GM18867 (cell line): ENCODE data around the gene SYTL3.
A peak's percentile ranks its signal among the peaks of the same experiment; 100 is the strongest.

Source experiments
- ATAC-seq: cut with Tn5 transposase; IDR thresholded peaks from one replicate; pipeline ENCODE4 v1.9.1; 2021; ENCODE audit warnings: mild to moderate bottlenecking, moderate library complexity; ENCODE audit not compliant: unreplicated experiment

Gene SYTL3

DNA sequence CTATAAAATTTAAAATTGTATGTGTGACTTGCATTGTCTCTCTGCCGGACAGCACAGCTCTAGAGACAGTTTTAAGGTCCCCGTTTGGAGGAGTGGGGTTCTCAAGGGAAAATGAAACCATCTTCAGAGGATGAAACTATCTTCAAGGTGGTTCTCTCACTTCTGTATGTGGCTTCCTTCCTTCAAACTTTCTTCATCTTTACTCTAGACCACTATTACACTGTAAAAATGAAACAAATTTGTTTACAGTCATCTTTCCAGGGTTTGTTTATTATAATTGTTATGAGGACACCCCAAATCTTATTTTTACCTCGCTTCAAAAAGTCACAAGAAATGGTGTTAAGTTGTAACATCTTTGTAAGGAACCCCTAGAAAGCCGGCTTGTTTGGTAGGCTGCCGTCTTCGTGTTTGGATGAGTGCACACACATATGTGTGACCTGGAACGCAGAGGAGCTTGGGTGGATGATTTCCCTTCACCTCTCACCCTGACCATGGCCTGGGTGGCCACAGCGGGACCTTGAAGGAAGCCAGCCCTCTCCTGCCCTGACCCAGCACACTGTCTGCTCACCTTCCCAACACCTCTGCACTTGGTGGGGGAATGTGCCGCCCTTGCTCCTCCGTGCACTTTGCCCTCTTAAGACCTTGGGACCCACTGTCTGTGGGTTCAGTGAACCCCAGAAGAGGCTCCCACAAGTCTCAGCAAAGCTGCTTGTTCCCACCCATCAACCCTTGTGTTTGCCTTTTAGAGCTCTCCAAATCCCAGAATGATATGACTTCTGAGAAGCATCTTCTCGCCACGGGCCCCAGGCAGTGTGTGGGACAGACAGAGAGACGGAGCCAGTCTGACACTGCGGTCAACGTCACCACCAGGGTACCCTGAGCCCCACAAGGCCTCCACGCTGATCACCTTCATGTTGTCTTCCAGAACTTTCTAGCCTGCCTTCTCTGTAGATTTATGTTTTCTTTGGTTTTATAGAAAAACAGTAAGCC is 67.8 kb downstream of the SYTL3 start:
- peak; percentile 72 for ATAC-seq

DNA sequence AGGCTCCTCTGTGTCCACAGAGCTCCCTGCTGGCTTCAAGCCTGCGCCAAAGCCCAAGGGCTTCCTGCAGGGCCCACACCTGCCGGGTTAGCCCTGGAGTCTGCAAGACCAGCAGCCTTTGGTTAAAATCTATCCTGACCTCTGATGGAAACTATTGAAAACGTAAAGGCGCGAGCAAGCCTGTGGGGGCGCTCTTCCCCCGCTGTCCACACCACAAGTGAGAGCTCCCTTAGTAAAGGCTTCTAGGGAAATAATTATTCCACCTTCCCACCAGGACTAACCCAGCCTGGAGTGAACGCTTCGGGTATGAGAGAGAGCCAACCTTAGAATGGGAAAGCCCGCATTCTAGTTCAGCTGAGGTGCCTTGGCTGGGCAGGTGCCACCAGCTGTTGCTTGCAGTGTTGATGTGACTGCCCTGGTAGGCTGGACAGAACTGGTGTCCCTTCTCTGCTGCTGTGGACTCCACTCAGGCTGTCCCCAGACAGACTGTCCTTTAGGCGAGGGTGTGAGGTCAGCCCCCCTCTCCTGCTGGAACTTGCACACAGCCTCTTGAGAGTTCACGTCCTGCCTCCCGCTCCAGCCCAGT is 68.7 kb downstream of the SYTL3 start:
- ATAC-seq: no peak

DNA sequence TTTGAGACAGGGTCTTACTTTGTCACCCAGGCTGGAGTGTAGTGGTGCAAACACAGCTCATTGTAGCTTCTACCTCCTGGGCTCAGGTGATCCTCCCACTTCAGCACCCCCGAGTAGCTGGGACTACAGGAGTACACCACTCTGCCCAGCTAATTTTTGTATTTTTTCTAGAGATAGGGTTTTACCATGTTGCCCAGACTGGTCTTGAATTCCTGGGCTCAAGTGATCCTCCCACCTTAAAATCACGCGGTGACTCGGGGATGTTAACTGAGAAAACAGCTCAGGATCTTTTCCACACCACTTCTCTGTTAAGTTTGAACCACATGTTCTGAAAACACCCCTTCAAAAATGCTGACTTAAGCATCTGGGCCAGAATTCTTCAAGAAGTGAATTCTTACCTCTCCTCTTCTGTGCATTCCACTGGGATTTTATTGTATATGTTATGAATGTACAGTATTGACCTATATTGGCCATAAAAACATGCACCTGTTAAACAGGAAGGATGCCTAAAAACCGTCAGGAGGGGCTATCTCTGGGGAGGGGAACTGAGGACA is 72.4 kb downstream of the SYTL3 start:
- no peak for ATAC-seq

DNA sequence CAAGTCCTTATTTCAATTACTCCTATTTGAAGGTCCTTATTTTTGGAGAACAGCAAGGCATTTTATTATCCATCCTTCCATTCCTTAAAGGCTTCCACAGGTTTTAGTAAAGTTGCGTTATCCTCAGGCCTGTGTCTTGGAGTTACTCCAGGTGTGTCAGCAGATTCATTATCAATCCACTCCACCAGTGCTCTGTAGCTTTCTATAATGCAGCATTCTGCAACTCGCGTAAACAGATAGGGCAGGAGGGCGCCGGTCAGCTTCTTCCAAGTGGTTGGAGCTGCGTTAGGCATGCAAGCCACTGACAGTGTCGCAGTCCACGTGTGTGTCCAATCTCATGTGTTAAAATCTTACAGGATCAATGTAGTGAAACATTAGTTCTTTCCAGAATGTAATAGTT is 75.8 kb downstream of the SYTL3 start:
- ATAC-seq: no peak

DNA sequence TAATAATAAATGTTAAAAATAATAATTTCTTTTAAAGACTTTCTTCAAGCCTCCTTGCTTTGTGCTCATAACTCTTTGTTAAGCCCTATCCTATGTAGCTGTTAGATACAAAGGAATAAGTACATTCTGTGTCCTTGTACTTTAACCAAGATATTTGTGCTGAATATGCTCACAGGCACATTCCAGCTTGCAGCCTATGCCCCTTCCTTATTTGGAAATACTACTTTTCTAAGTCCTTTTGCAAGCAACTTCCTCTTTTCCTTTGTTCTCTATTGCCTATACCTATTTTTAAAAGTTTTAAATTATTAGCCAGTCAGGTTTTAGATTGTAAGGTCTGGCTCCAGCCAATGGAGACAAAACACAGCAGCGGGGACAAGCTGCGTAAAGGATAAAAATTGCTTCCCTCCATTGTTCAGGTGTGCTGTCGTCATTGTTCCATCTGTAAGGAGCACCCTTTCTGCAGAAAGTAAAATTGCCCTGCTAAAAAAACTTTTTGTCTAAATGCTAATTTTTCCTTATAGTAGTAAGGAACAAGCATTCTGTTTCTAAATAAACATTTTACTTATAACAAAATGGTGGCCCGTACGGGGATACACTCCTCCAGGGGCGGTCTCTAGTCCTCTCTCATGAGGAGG is 80.2 kb downstream of the SYTL3 start:
- no peak for ATAC-seq

DNA sequence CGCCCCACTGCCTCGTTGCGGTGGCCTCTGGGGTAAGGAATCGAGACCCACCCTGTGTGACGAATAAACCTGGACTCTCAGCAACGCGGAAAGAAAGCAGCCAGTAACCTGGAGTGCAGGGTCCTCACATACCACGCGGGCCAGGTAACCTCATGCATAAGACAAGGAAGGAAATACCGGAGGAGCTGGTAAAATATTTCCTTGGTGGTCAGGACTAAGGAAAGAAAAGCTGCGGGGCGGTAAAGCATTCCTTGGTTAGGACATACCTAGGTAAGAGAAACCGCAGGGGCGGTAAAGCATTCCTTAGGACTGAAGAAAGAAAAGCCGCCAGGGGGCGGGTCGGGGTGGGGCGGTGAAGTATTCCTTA is 80.7 kb downstream of the SYTL3 start:
- no peak for ATAC-seq

DNA sequence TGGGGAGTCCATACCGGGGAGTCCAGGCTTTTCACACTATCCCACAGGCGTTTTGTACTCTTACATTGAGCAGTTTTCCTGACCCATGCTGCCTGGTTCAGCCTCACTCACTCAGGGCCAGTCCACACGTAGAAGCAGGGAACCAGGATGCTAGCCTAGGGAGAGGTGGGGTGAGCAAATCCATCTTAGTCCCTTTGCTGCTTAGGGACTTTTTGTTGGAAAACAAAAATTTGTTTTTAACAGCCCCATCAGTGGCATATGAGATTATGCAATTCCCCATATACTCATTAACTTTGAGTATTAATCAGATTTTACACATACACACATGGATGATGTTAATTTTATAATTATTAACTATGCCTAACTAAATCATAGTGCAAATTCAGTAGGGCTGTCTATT is 85.2 kb downstream of the SYTL3 start:
- no peak for ATAC-seq

DNA sequence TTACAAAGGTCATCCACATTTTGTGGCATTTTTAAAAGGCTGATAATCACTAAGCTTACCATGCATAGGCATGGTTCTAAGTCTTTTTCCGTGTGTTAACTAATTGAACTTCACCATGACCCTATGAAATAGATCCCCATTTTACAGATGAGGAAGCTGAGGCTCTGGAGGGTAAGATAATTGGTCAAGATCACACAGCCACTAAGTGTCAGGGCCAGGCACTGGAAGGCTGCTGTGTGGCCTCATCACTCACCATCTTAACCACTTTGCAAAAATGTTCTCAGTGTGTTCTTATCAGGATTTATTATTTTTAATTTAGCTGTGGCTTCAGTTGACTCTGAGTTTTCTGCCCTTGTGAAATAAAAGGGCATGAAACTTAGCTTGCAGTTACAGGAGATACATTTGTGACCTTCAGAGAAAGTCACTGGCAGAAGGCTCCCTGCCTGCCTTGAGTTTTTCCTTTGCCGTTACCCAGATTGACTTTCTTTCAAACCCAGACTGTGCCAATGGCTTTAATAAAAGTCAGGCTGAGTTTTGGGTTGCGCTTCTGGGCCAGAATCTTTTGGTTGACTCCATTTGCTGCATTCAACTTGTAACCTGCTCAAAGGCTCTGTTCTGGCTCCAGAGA is 87.3 kb downstream of the SYTL3 start:
- ATAC-seq: no peak

DNA sequence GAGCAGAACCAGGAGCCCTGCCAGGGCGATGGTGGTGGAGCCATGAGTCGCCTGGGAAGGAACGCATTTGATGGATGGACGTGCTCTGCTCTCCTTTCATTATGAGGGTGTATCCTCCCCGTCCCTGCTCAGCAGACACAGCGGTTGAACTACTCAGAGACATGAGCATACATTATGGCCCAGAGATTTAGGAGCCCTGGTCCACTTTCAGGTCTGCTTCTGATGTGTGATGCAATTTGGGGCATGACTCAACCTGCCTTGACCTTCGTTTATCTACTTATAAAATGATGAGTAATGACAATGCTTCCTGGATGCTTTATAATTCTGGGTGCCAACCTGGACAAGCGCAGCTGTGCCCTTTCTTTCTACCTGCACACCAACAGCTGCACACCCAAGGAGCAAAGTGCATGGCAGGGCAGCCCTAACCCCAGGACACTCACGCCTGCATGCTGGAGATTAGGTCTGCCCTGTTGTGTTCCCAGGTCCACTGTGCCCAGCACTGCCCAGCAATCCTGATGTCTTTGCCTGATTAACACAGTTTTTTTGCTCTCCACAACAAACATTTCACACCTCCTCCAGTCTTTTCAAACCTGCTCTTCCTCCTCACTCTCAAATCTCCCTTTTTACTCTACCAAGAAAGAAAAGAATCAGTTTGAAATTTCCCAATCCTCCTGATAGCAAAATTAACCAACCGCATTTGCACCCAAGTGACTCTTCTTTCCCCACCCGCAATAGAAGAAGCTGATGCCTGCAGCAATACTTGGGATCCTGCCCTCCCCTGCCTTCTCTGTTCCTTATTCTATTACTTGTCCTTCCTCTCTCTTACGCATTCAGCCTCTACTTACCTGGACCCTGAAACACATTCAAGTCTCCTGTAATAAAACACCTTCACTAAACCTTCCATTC is 88.1 kb downstream of the SYTL3 start:
- ATAC-seq: no peak

DNA sequence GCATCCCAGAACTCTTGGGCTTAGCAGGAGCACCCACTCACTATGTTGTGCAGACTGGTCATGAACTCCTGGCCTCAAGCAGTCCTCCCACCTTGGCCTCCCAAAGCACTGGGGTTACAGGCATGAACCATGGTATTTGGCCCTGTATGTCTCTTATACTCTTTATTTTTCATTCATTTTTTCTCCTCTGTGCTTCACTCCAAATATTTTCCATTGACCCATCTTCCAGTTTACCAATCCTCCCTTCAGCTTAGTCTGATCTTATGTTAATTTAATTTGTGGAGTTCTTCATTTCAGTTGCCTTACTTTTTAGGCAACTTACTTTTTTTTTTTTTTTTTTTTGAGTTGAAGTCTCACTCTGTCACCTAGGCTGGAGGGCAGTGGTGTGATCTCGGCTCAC is 89.8 kb downstream of the SYTL3 start:
- no peak for ATAC-seq

DNA sequence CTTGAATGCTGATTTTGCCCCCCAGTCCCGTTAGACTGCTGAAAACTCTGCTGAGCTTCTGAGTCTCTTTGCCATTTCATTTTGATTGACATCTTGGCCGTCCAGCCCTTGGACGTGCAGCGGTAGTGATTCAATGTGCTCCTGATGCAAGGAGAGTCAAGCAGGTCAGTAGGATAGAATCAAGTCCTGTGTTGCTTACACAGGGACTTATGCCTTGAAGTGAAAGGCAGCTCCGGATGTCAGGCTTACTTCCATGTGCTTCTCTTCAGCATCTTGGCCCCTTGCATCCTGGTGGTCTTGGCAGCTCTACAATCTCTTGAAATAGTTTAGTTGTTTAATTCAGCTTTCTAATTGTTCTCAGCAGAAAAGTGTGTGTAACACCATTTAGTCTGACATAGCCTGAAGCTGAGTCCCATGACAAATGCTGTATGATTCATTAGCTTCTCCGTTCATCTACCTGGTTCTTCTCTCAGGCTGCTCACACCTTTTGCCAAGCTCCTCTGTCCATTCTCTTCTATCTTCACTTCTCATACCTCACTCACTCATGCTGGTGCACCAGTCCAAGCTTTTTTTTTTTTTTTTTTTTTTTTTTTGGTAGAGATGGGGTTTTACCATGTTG is 93.3 kb downstream of the SYTL3 start:
- no peak for ATAC-seq

DNA sequence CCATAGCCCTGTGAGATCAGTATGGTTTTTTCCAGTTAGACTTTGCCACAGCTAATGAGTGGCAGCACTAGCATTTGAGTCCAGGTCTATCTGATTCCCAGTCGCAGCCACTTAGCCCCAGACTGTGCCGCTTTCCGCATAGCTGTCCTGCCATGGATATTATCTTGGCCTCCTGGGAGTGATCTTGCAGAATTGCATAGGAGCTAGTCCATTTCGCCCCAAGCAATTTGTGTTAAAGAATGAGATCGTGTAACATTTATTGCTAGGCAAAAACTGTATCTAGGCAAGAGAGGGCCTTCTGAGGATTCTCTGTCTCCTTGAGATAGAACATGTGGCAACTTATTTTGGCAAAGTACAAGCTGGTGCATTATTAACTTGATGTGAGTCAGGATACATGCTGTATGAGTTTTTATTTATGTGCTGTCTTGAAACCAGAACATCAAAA is 95.2 kb downstream of the SYTL3 start:
- ATAC-seq: no peak

DNA sequence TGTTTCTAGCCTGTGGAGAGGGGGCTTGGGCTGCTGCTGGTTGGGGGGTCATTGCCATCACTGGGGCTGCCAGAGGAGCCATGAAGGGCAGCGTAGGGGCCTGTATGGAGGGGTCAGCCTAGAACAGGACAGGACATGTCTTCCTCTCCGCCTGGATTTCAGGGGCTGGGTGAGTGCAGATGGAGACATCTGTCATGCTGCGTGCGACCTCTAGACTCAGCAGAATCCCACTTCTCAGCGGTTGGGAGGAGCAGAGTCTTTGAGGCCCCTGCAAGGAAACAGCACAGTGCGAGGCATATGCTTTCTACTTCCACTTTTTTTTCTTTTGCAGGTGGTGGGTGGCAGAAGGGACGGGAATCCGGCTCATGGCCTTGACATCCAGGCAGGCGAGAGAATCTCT is 101.4 kb downstream of the SYTL3 start:
- ATAC-seq: no peak

DNA sequence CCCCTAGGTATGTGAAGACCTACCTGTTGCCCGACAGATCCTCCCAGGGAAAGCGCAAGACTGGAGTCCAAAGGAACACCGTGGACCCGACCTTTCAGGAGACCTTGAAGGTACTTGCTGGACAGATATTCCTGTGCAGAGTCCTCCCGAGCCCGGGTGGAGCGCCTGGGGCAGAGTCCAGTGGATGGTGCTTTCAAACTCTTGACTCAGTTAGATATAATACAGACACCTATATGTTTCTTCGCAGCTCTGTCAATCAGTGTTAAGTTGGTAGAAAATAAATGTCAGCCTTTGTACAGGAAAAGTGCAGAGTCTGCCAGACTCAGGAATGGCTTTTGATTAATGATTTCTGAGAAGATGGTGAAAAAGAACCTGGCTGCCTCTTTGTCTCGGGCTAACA is 102.1 kb downstream of the SYTL3 start:
- no peak for ATAC-seq

DNA sequence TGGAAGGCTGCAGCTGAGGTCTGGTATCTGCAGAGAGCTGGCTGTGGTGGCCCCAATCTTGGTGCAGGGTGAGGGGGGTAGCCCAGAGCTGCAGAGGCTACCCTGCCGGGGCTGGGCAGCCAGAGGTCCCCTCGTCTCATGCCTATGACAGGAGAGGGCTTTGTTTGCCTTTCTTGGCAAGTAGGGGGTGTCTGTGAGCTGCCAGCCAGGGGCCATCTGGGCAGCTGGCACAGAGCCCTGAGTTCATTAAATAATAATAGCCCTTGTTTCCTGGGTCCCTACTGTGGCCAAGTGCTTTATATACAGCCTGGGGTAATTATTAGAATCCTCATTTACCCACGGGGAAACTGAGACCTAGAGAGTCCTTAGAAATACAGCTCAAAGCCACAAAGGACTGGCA is 102.8 kb downstream of the SYTL3 start:
- no peak for ATAC-seq

DNA sequence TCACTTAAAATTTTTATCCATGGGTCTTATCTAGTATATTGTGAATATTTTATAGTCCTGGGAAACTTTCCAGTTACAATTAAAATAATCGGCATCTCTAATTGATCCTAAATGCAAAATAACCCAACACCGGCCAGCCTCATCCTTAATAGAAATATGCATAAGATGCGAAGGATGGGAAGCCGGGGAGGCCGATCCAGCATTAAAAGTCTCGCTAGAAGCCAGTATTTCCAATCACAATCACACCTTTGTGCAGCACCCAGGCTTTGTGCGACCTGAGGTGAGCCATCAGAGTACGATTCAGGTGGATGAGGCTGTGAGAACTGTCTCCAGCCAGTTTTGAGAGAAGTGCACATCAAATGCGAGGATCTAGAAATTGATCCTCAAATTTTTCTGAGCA is 104.0 kb downstream of the SYTL3 start:
- ATAC-seq: no peak

DNA sequence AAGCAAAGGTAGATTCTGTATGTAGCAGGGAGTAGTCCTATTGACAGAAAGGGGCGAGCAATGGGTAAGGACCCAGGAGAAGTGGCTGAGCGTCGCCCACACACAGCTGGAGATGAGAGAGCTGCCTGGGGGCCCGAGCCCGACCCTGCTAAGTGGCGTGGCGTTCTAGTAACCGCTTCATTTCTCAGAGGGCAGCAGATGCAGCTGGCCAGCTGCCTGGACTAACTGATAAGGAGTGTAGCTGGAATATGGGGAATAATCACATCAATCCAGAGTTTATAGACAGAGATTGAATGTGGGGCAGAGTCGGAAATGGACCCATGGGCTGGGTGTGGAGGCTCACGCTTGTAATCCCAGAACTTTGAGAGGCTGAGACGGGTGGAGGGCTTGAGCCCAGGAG is 104.9 kb downstream of the SYTL3 start:
- no peak for ATAC-seq

DNA sequence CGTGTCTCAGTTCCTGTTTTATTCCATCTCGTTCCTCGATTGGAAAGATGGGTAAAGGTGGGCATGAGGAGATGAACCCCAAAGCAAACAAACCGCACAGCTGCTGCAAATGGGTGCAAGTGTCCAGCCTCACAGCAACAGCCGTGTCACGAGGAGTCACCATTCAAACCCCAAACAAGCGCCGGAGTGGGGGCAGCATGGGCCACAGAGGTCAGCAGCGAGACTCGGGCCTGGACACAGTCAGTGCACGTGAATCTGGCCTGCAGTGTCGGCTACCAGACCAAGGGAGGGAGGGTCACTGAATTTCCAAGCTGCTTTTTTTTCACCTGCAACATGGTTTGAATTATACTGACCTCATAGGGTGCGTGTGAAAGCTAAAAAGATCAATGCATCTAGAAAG is 105.8 kb downstream of the SYTL3 start:
- ATAC-seq: no peak

DNA sequence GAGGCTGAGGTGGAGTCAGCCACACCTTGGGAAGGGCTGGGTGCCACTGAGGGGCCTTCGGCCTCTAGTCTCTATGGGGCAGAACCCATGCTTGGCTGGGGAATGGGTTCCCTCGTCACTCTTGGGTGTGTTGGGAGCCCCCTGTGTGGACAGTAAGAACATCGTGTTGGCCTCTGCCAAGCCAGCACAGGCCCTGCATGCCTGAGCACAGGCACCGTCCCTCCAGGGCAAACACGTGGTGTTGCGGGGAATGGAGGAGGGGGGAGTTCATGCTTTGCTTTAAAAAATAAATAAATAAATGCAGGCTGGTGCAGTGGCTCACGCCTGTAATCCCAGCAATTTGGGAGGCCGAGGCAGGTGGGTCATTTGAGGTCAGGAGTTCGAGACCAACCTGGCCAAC is 106.3 kb downstream of the SYTL3 start:
- ATAC-seq: no peak
